ENCODE measurements around the gene FOLH1.
"Not testable (repeated sequence)": the region's sequence is repeated elsewhere in the genome, so short reads cannot be mapped to it uniquely, and the experiment has no call there.

Gene FOLH1

GRCh38 chr11:49202287-49202976 is 6.0 kb downstream of the FOLH1 start:
- Histone ChIP-seq H3K4me2 (ENCODE audit: low read length) (no peak overlapping the region), H3K9ac (no peak overlapping the region), H3K27ac (no peak overlapping the region), H3K9me3 (ENCODE audit: control insufficient read depth, low read length) (no peaks in the 10 kb centered on the region), H3K4me1 (no peaks in the 10 kb centered on the region), H3K36me3 (ENCODE audit: control insufficient read depth, insufficient read depth, low read length) (no peaks in the 10 kb centered on the region), H3K4me3 (ENCODE audit: low read depth, low read length) (no peak overlapping the region), H2AFZ (no peak overlapping the region), H3K27me3 (ENCODE audit: control insufficient read depth, insufficient read depth, low read length) (no peaks in the 10 kb centered on the region), H3K79me2 (no peaks in the 10 kb centered on the region)
- TF ChIP-seq CTCF (IDR thresholded peaks at IDR 0.05), result no peak

DNA sequence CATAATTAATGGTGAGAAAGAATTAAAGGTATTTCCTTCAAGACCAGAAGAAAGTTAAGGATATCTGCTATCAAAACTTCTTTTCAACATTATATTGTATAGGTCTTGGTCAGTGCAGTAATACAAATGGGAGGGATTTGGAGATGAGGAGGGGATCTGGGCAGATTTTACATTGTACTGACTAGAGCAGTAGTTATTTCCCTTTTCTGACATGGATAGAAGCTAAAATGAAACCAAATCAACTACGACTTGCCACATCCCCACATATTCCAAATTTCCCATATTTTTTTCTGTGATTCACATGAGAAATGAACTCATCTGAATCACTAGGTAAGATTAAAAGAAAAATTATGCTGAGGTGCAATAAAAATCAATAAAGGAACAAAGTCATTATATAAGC is 11.6 kb downstream of the FOLH1 start:
- H3K27me3 ChIP-seq (ENCODE audit: control insufficient read depth, insufficient read depth, low read length); H2AFZ ChIP-seq; H3K36me3 ChIP-seq (ENCODE audit: control insufficient read depth, insufficient read depth, low read length); H3K9ac ChIP-seq; H3K4me3 ChIP-seq (ENCODE audit: low read depth, low read length); H3K27ac ChIP-seq; H3K9me3 ChIP-seq (ENCODE audit: control insufficient read depth, low read length); H3K79me2 ChIP-seq; H3K4me2 ChIP-seq (ENCODE audit: low read length); H3K4me1 ChIP-seq: not testable (repeated sequence)

- not testable (repeated sequence) for H3K27me3 ChIP-seq (ENCODE audit: control insufficient read depth, insufficient read depth, low read length); H3K36me3 ChIP-seq (ENCODE audit: control insufficient read depth, insufficient read depth, low read length); H3K4me3 ChIP-seq (ENCODE audit: low read depth, low read length); H3K79me2 ChIP-seq; H3K4me1 ChIP-seq; H3K9me3 ChIP-seq (ENCODE audit: control insufficient read depth, low read length); H3K4me2 ChIP-seq (ENCODE audit: low read length); H3K9ac ChIP-seq; H2AFZ ChIP-seq; H3K27ac ChIP-seq
Observed at GRCh38 chr11:49196002-49196401, 12.4 kb downstream of the FOLH1 start.

DNA sequence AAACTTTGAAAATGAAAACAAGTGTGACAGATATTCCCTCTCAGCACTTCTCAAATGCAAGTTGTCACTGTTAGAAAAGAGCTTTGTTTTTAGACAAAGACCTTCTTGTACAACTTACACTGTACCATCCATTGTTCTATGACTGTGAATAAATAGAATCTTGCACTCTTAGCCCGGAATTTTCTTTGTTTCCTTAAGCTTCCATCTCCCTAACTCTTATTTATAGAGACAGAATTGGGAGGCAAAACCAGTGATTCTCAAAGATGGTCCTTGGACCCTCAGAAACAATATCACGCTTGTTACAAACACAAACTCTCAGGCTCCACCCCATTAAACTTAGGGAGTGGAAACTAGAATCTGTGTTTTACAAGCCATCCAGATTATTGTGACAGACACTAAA is 18.1 kb downstream of the FOLH1 start:
- not testable (repeated sequence) for H3K36me3 ChIP-seq (ENCODE audit: control insufficient read depth, insufficient read depth, low read length); H3K27me3 ChIP-seq (ENCODE audit: control insufficient read depth, insufficient read depth, low read length); H3K79me2 ChIP-seq; H3K27ac ChIP-seq; H3K4me1 ChIP-seq; H3K9ac ChIP-seq; H2AFZ ChIP-seq; H3K9me3 ChIP-seq (ENCODE audit: control insufficient read depth, low read length); H3K4me2 ChIP-seq (ENCODE audit: low read length); H3K4me3 ChIP-seq (ENCODE audit: low read depth, low read length)

DNA sequence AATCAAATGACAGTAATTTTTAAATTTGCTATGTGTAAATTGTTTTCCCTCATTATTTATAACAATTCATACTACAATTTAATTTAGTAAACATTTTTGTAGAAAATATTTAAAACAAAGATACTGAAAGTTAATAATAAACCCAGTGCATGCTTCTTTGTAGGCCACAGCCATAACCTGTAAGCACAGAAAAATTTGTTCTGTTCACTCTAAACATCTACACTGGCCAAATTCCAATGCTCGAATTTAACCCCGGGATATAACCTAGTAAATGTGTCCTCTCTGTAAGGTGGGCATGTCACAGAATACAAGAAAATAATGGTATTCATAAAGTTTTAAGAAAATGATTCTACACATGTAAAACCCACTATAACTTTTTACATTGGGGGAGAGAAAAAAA is 22.2 kb downstream of the FOLH1 start:
- H3K4me2 ChIP-seq (ENCODE audit: low read length); H3K9me3 ChIP-seq (ENCODE audit: control insufficient read depth, low read length); H3K4me3 ChIP-seq (ENCODE audit: low read depth, low read length); H3K9ac ChIP-seq; H3K79me2 ChIP-seq; H3K36me3 ChIP-seq (ENCODE audit: control insufficient read depth, insufficient read depth, low read length); H2AFZ ChIP-seq; H3K4me1 ChIP-seq; H3K27me3 ChIP-seq (ENCODE audit: control insufficient read depth, insufficient read depth, low read length); H3K27ac ChIP-seq: not testable (repeated sequence)

GRCh38 chr11:49185597-49185996 is 22.8 kb downstream of the FOLH1 start:
- not testable (repeated sequence) for H3K27ac ChIP-seq; H2AFZ ChIP-seq; H3K9me3 ChIP-seq (ENCODE audit: control insufficient read depth, low read length)

GRCh38 chr11:49184756-49185155 is 23.6 kb downstream of the FOLH1 start:
- H3K9ac ChIP-seq; H3K9me3 ChIP-seq (ENCODE audit: control insufficient read depth, low read length); H3K4me1 ChIP-seq; H3K4me3 ChIP-seq (ENCODE audit: low read depth, low read length); H3K27me3 ChIP-seq (ENCODE audit: control insufficient read depth, insufficient read depth, low read length); H3K4me2 ChIP-seq (ENCODE audit: low read length); H3K36me3 ChIP-seq (ENCODE audit: control insufficient read depth, insufficient read depth, low read length); H3K79me2 ChIP-seq; H3K27ac ChIP-seq; H2AFZ ChIP-seq: not testable (repeated sequence)

More at GRCh38 chr11:49185597-49185996, 22.8 kb downstream of the FOLH1 start:
- not testable (repeated sequence) for H3K27me3 ChIP-seq (ENCODE audit: control insufficient read depth, insufficient read depth, low read length); H3K79me2 ChIP-seq; H3K4me1 ChIP-seq; H3K36me3 ChIP-seq (ENCODE audit: control insufficient read depth, insufficient read depth, low read length); H3K4me3 ChIP-seq (ENCODE audit: low read depth, low read length); H3K9ac ChIP-seq; H3K4me2 ChIP-seq (ENCODE audit: low read length)

GRCh38 chr11:49177936-49178335 is 30.5 kb downstream of the FOLH1 start:
- H3K36me3 ChIP-seq (ENCODE audit: control insufficient read depth, insufficient read depth, low read length); H2AFZ ChIP-seq; H3K27me3 ChIP-seq (ENCODE audit: control insufficient read depth, insufficient read depth, low read length); H3K9me3 ChIP-seq (ENCODE audit: control insufficient read depth, low read length); H3K27ac ChIP-seq; H3K9ac ChIP-seq; H3K79me2 ChIP-seq; H3K4me2 ChIP-seq (ENCODE audit: low read length); H3K4me1 ChIP-seq; H3K4me3 ChIP-seq (ENCODE audit: low read depth, low read length): not testable (repeated sequence)

GRCh38 chr11:49175378-49175777 is 33.0 kb downstream of the FOLH1 start:
- H3K4me3 ChIP-seq (ENCODE audit: low read depth, low read length); H3K27ac ChIP-seq; H3K9ac ChIP-seq; H3K9me3 ChIP-seq (ENCODE audit: control insufficient read depth, low read length); H3K4me1 ChIP-seq; H3K27me3 ChIP-seq (ENCODE audit: control insufficient read depth, insufficient read depth, low read length); H3K79me2 ChIP-seq; H3K4me2 ChIP-seq (ENCODE audit: low read length); H3K36me3 ChIP-seq (ENCODE audit: control insufficient read depth, insufficient read depth, low read length); H2AFZ ChIP-seq: not testable (repeated sequence)

DNA sequence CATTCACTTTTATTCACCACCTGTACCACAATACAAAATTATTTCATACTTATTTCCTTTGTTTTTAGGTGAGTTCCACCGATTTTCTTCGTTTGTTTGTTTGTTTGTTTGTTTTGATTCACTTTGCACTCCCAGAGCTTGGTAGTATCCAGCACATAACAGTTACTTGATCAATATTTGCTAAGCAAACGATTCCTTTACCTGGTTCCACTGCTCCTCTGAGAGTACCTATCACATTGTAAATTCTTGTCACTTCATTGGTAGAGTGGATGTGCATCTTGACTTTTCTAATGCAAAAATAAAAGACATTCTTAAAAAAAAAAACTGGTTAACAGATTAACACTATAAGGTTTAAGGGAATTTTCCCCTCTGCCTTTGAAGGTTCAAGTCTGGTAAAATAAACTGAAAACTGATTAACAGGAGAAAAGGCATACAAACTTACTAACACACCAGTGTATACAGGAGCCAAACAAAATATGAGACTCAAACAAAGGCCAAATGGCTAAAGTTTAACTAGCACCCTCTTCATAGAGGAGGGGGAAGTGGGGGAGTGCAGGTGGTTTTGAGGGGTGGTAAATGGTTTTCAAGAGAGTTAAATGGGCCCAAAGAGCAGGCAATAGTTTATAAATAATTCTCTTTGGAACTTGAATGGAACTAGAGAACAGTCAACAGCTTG is 33.6 kb downstream of the FOLH1 start:
- H3K9ac ChIP-seq; H3K27me3 ChIP-seq (ENCODE audit: control insufficient read depth, insufficient read depth, low read length); H3K4me1 ChIP-seq; H3K27ac ChIP-seq; H3K79me2 ChIP-seq; H3K36me3 ChIP-seq (ENCODE audit: control insufficient read depth, insufficient read depth, low read length); H3K4me2 ChIP-seq (ENCODE audit: low read length); H3K4me3 ChIP-seq (ENCODE audit: low read depth, low read length); H3K9me3 ChIP-seq (ENCODE audit: control insufficient read depth, low read length); H2AFZ ChIP-seq: not testable (repeated sequence)
